Neural crest cell (in vitro differentiated cells): ENCODE results near the gene DOLPP1. TPM values are rescaled to one million over a fixed set of nuclear protein-coding genes. Genes with fewer than 3 reads are reported as not detected.
"Not testable (repeated sequence)": the region's sequence is repeated elsewhere in the genome, so short reads cannot be mapped to it uniquely, and the experiment has no call there.

ENCODE experiments used
- DNase-seq: peaks from one replicate; pipeline ENCODE4 v3.0.0; 2021; ENCODE audit warnings: low read depth, mixed read lengths, low spot score
- H3K27ac Mint-ChIP-seq: one replicate; pipeline ENCODE4 v1.8.0; 2021; ENCODE audit warnings: mild to moderate bottlenecking, mixed read lengths; ENCODE audit not compliant: unreplicated experiment
- H3K27me3 Mint-ChIP-seq: 2 replicates; pipeline ENCODE4 v1.8.0; 2021; ENCODE audit warnings: low read depth, mild to moderate bottlenecking, mixed read lengths
- H3K36me3 Mint-ChIP-seq: 2 replicates; pipeline ENCODE4 v1.8.0; 2021; ENCODE audit warnings: low read depth, mild to moderate bottlenecking, mixed read lengths
- H3K4me1 Mint-ChIP-seq: 2 replicates; pipeline ENCODE4 v1.8.0; 2021; ENCODE audit warnings: mixed read lengths
- H3K4me3 Mint-ChIP-seq: one replicate; pipeline ENCODE4 v1.8.0; 2021; ENCODE audit warnings: mild to moderate bottlenecking, mixed read lengths
- H3K9me3 Mint-ChIP-seq: 2 replicates; pipeline ENCODE4 v1.8.0; 2021; ENCODE audit warnings: mixed read lengths
- CTCF ChIP-seq: fragments of 200-600 bp; sonication (generic); conservative IDR thresholded peaks from 2 replicates; pipeline ENCODE4 v1.5.0; 2021; ENCODE audit warnings: antibody characterized with exemption, mild to moderate bottlenecking
- total RNA-seq: library from RNA; stranded (reverse); gene quantifications from 2 replicates; pipeline ENCODE4 v1.2.1, GENCODE V29; 2021

DOLPP1 gene
- total RNA-seq, 1 donor from 2014 or later, result 43.1 TPM

GRCh38 chr9:129124506-129125069 lies 43.7 kb downstream of the DOLPP1 start:
- H3K36me3 Mint-ChIP-seq, result peaks cover 2% of the 10 kb centered on the region

DNA sequence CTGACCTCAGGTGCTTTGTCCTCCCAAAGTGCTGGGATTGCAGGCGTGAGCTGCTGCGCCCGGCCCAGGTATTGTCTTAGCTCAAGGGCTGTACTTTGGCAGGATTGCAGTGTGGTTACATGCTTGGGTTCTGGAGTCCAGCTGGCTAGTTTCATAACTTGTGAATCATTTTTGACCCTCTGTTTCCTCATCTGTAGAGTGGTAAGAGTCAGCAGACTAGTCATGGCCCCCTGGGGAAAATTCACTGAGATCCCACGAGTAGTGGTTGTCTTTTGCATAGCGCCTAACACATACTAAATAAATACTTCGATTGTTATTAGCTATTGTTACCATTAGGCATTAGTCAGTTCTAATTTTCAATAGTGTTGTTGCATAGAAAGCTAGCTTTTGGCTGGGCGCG lies 44.6 kb downstream of the DOLPP1 start:
- Mint-ChIP-seq H3K27me3 (no peaks in the 10 kb centered on the region), H3K36me3 (peaks cover 3% of the 10 kb centered on the region), H3K4me1 (peaks cover 17% of the 10 kb centered on the region), H3K9me3 (no peaks in the 10 kb centered on the region), H3K4me3 (no peak overlapping the region), H3K27ac (no peak overlapping the region)
- TF ChIP-seq CTCF, result no peak
- DNase-seq, result no peak

More at GRCh38 chr9:129124506-129125069, 43.7 kb downstream of the DOLPP1 start:
- no peaks in the 10 kb centered on the region for H3K27me3 Mint-ChIP-seq
- TF ChIP-seq CTCF, result no peak
- no peak for DNase-seq
- no peak overlapping the region for H3K27ac Mint-ChIP-seq
- peaks cover 17% of the 10 kb centered on the region for H3K4me1 Mint-ChIP-seq
- no peaks in the 10 kb centered on the region for H3K9me3 Mint-ChIP-seq
- no peak overlapping the region for H3K4me3 Mint-ChIP-seq

DNA sequence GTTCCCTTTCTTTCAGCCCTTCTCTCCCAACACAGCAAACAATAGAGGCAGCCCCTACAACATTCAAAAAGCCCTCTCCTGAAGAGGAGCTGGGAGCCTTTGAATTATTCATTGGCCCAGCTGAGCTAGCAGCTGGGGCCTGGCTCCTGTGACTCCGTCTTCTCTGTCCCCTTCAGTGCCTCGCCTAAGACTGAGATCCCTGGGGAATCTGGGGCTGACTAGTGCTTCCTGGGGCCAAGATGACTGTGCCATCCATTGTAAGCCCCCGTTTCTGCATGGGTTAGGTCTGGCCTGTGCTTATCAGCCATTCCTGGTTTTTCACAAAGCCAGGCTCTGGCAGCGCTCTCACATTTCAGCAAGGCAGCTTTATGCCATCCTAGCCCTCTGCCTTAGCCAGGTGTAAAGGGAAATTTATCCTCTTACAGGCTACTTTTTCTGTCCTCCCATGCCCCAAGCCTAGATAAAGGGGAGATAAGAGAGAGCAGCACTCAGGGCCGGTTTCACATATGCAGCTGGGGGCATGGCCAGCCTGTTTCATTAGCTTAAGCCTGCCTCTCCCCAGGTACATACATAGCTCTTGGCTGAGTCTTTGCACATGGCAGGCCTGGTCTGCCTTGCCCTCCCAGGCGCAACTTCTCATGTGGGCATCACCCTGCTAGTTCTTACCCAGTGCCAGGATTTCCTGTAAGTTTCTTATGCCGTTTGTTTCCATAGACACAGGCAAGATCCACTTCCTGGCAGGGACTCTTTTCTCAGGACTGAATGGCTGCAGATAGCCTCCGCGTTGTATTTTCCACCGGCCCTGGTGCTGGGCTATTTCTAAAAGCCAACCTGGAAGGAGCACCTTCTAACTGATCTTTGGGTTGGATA lies 46.1 kb downstream of the DOLPP1 start:
- no peaks in the 10 kb centered on the region for H3K27me3 Mint-ChIP-seq
- H3K4me3 Mint-ChIP-seq, result peak overlapping the region; percentile 69
- peaks cover 21% of the 10 kb centered on the region for H3K4me1 Mint-ChIP-seq
- DNase-seq, result no peak
- H3K27ac Mint-ChIP-seq, result peak overlapping the region; percentile 95
- H3K36me3 Mint-ChIP-seq, result peaks cover 11% of the 10 kb centered on the region
- H3K9me3 Mint-ChIP-seq, result no peaks in the 10 kb centered on the region
- TF ChIP-seq CTCF, result no peak

DNA sequence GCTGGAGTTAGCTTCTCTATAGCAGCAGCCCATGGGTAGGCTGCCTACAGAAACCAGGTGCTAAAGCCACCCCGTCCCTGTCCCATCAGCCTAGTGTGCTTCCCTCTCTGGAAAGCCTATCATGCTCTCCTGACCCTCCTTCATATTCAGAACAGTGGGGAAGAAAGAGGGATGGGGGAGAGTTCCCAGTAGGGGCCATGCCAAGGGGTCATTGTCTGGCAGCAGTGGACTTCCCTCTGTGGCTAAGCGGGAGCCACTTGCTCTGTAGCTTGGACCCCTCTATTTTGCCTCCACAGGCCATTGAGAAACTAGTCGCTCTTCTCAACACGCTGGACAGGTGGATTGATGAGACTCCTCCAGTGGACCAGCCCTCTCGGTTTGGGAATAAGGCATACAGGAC lies 47.8 kb downstream of the DOLPP1 start:
- peaks cover 12% of the 10 kb centered on the region for H3K36me3 Mint-ChIP-seq

GRCh38 chr9:129130271-129130670 lies 49.4 kb downstream of the DOLPP1 start:
- Mint-ChIP-seq H3K36me3 (peaks cover 12% of the 10 kb centered on the region), H3K4me1 (peaks cover 27% of the 10 kb centered on the region)
- not testable (repeated sequence) for H3K27me3 Mint-ChIP-seq, DNase-seq, H3K4me3 Mint-ChIP-seq, H3K9me3 Mint-ChIP-seq, H3K27ac Mint-ChIP-seq

More for the DNA sequence above, 47.8 kb downstream of the DOLPP1 start:
- DNase-seq, result no peak
- Mint-ChIP-seq H3K4me1 (peaks cover 25% of the 10 kb centered on the region), H3K27me3 (no peaks in the 10 kb centered on the region), H3K9me3 (no peaks in the 10 kb centered on the region), H3K4me3 (no peak overlapping the region), H3K27ac (no peak overlapping the region)
- no peak for TF ChIP-seq CTCF

DNA sequence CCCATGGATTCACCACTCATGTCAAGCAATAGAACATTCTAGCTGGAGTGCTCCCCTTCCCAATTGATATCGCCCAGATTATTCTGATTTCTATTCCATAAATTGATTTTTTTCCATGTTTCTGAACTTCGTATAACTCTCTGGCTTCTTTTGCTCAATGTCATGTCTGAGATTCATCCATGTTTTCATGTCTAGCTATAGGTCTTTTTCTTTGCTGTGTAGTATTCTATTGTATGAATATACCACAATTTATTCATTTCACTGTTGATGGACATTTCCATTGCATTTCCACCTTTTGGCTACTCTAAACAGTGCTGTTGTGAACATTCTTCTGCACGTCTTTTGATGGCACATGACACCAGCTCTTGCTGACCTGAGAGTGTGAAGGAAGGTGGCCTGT lies 49.9 kb downstream of the DOLPP1 start:
- no peak for DNase-seq
- no peaks in the 10 kb centered on the region for H3K27me3 Mint-ChIP-seq
- peaks cover 27% of the 10 kb centered on the region for H3K4me1 Mint-ChIP-seq
- H3K4me3 Mint-ChIP-seq, result no peak overlapping the region
- no peak for TF ChIP-seq CTCF
- no peak overlapping the region for H3K27ac Mint-ChIP-seq
- H3K36me3 Mint-ChIP-seq, result peaks cover 12% of the 10 kb centered on the region
- no peaks in the 10 kb centered on the region for H3K9me3 Mint-ChIP-seq
